ENCODE results near the gene TEP1. TPM values are rescaled to one million over a fixed set of nuclear protein-coding genes. Genes with fewer than 3 reads are reported as not detected.
A peak's percentile ranks its signal among the peaks of the same experiment; 100 is the strongest.
"Not testable (repeated sequence)": the region's sequence is repeated elsewhere in the genome, so short reads cannot be mapped to it uniquely, and the experiment has no call there.

The TEP1 gene
- 13.6 TPM for polyA plus RNA-seq (2013, experiment 1 of 2)
- 9.1 TPM for polyA plus RNA-seq (2013, experiment 2 of 2)

- Histone ChIP-seq H3K27ac (ENCODE audit: low read depth, low read length, severe bottlenecking) (peak within 1 kb of the TSS; percentile 91), H3K36me3 (ENCODE audit: control insufficient read depth, insufficient read depth, low read length) (peaks cover 3% of the 10 kb centered on the region), H3K4me3 (ENCODE audit: extremely low read depth, insufficient read depth, low read length, poor library complexity, severe bottlenecking) (peak within 1 kb of the TSS; percentile 88), H3K9me3 (ENCODE audit: control insufficient read depth, low read length) (no peaks in the 10 kb centered on the region), H3K4me1 (ENCODE audit: control insufficient read depth, insufficient read depth, low read length, poor library complexity, severe bottlenecking) (no peaks in the 10 kb centered on the region)
- WGBS, 2 experiments (ENCODE audit: insufficient coverage in 2 of 2): 0 to 1% methylated on average over 24 to 33 of the region's 43 CpGs
These were observed at the start of gene TEP1 for GRCh38 chr14:20412876-20413743. Gene TEP1, minus strand, starts transcription at chr14:20413501. Its CDS starts 5,062 bp downstream, at chr14:20408439.

GRCh38 chr14:20461225-20462141, 48.2 kb upstream of the TEP1 start, which contains the start of gene PIP4P1:
Gene PIP4P1, minus strand, starts transcription at chr14:20461434. Its CDS starts 109 bp downstream, at chr14:20461325.
- Histone ChIP-seq H3K9me3 (ENCODE audit: control insufficient read depth, low read length) (peaks cover 3% of the 10 kb centered on the region), H3K36me3 (ENCODE audit: control insufficient read depth, insufficient read depth, low read length) (peaks cover 39% of the 10 kb centered on the region), H3K4me3 (ENCODE audit: extremely low read depth, insufficient read depth, low read length, poor library complexity, severe bottlenecking) (peak within 1 kb of the TSS; percentile 87), H3K4me1 (ENCODE audit: control insufficient read depth, insufficient read depth, low read length, poor library complexity, severe bottlenecking) (peaks cover 12% of the 10 kb centered on the region), H3K27ac (ENCODE audit: low read depth, low read length, severe bottlenecking) (peak within 1 kb of the TSS; percentile 79)
- 1% methylated on average over 34 to 56 of the region's 67 CpGs for WGBS, 2 experiments (ENCODE audit: insufficient coverage in 2 of 2)

GRCh38 chr14:20460458-20461224, 47.3 kb upstream of the TEP1 start:
- Histone ChIP-seq H3K9me3 (ENCODE audit: control insufficient read depth, low read length) (peaks cover 3% of the 10 kb centered on the region), H3K4me1 (ENCODE audit: control insufficient read depth, insufficient read depth, low read length, poor library complexity, severe bottlenecking) (peaks cover 12% of the 10 kb centered on the region), H3K27ac (ENCODE audit: low read depth, low read length, severe bottlenecking) (peak overlapping the region; percentile 79), H3K4me3 (ENCODE audit: extremely low read depth, insufficient read depth, low read length, poor library complexity, severe bottlenecking) (peak overlapping the region; percentile 87), H3K36me3 (ENCODE audit: control insufficient read depth, insufficient read depth, low read length) (peaks cover 47% of the 10 kb centered on the region)
- 6 to 8% methylated on average over 28 to 30 of the region's 32 CpGs for WGBS, 2 experiments (ENCODE audit: insufficient coverage in 2 of 2)

GRCh38 chr14:20458031-20458789, 44.9 kb upstream of the TEP1 start:
- H3K4me3 ChIP-seq (ENCODE audit: extremely low read depth, insufficient read depth, low read length, poor library complexity, severe bottlenecking): no peak overlapping the region
- H3K9me3 ChIP-seq (ENCODE audit: control insufficient read depth, low read length): peaks cover 3% of the 10 kb centered on the region
- peaks cover 48% of the 10 kb centered on the region for H3K36me3 ChIP-seq (ENCODE audit: control insufficient read depth, insufficient read depth, low read length)
- no peak overlapping the region for H3K27ac ChIP-seq (ENCODE audit: low read depth, low read length, severe bottlenecking)
- WGBS, 2 experiments (ENCODE audit: insufficient coverage in 2 of 2): 76 to 81% methylated on average over 4 to 5 of the region's 8 CpGs
- peaks cover 18% of the 10 kb centered on the region for H3K4me1 ChIP-seq (ENCODE audit: control insufficient read depth, insufficient read depth, low read length, poor library complexity, severe bottlenecking)

- H3K27ac ChIP-seq (ENCODE audit: low read depth, low read length, severe bottlenecking): no peak overlapping the region
- H3K9me3 ChIP-seq (ENCODE audit: control insufficient read depth, low read length): no peaks in the 10 kb centered on the region
- peak overlapping the region; percentile 82 for H3K4me3 ChIP-seq (ENCODE audit: extremely low read depth, insufficient read depth, low read length, poor library complexity, severe bottlenecking)
- peaks cover 61% of the 10 kb centered on the region for H3K36me3 ChIP-seq (ENCODE audit: control insufficient read depth, insufficient read depth, low read length)
- WGBS, 2 experiments (ENCODE audit: insufficient coverage in 2 of 2): 90 to 97% methylated on average over 12 to 13 of the region's 13 CpGs
- peaks cover 20% of the 10 kb centered on the region for H3K4me1 ChIP-seq (ENCODE audit: control insufficient read depth, insufficient read depth, low read length, poor library complexity, severe bottlenecking)
These were observed 43.7 kb upstream of the TEP1 start for GRCh38 chr14:20456971-20457370.

- peaks cover 74% of the 10 kb centered on the region for H3K36me3 ChIP-seq (ENCODE audit: control insufficient read depth, insufficient read depth, low read length)
- H3K9me3 ChIP-seq (ENCODE audit: control insufficient read depth, low read length): no peaks in the 10 kb centered on the region
- H3K4me3 ChIP-seq (ENCODE audit: extremely low read depth, insufficient read depth, low read length, poor library complexity, severe bottlenecking): peak overlapping the region; percentile 82
- peaks cover 20% of the 10 kb centered on the region for H3K4me1 ChIP-seq (ENCODE audit: control insufficient read depth, insufficient read depth, low read length, poor library complexity, severe bottlenecking)
- WGBS, 2 experiments (ENCODE audit: insufficient coverage in 2 of 2): 1 to 4% methylated on average over 27 to 32 of the region's 39 CpGs
- peak overlapping the region; percentile 99 for H3K27ac ChIP-seq (ENCODE audit: low read depth, low read length, severe bottlenecking)
These were observed 42.3 kb upstream of the TEP1 start for GRCh38 chr14:20455355-20456300.

- WGBS, 2 experiments (ENCODE audit: insufficient coverage in 2 of 2): 0% methylated on average over 33 to 41 of the region's 56 CpGs
- Histone ChIP-seq H3K9me3 (ENCODE audit: control insufficient read depth, low read length) (no peaks in the 10 kb centered on the region), H3K27ac (ENCODE audit: low read depth, low read length, severe bottlenecking) (peak within 1 kb of the TSS; percentile 99), H3K4me3 (ENCODE audit: extremely low read depth, insufficient read depth, low read length, poor library complexity, severe bottlenecking) (peak within 1 kb of the TSS; percentile 82), H3K4me1 (ENCODE audit: control insufficient read depth, insufficient read depth, low read length, poor library complexity, severe bottlenecking) (peaks cover 20% of the 10 kb centered on the region), H3K36me3 (ENCODE audit: control insufficient read depth, insufficient read depth, low read length) (peaks cover 76% of the 10 kb centered on the region)
These were observed 41.4 kb upstream of the TEP1 start, which contains the start of the genes APEX1 and OSGEP for GRCh38 chr14:20454516-20455354. Gene APEX1, plus strand, starts transcription at chr14:20455226. Its CDS starts 420 bp downstream, at chr14:20455646. Gene OSGEP, minus strand, starts transcription at chr14:20454812. Its CDS starts 129 bp downstream, at chr14:20454683.

GRCh38 chr14:20452831-20453230, 39.5 kb upstream of the TEP1 start:
- peaks cover 14% of the 10 kb centered on the region for H3K4me1 ChIP-seq (ENCODE audit: control insufficient read depth, insufficient read depth, low read length, poor library complexity, severe bottlenecking)
- H3K4me3 ChIP-seq (ENCODE audit: extremely low read depth, insufficient read depth, low read length, poor library complexity, severe bottlenecking); H3K27ac ChIP-seq (ENCODE audit: low read depth, low read length, severe bottlenecking); H3K9me3 ChIP-seq (ENCODE audit: control insufficient read depth, low read length): not testable (repeated sequence)
- peaks cover 75% of the 10 kb centered on the region for H3K36me3 ChIP-seq (ENCODE audit: control insufficient read depth, insufficient read depth, low read length)
- 94 to 95% methylated on average over 6 to 8 of the region's 8 CpGs for WGBS, 2 experiments (ENCODE audit: insufficient coverage in 2 of 2)
